Embryonic facial prominence (tissue), 1 donor: ENCODE results near the gene DNER.
A peak's percentile ranks its signal among the peaks of the same experiment; 100 is the strongest.
"Not testable (repeated sequence)": the region's sequence is repeated elsewhere in the genome, so short reads cannot be mapped to it uniquely, and the experiment has no call there.

Experiments
- DNase-seq: peaks from one replicate; pipeline ENCODE4 v3.0.0-alpha.2; 2016; ENCODE audit errors: extremely low spot score

Gene DNER

DNA sequence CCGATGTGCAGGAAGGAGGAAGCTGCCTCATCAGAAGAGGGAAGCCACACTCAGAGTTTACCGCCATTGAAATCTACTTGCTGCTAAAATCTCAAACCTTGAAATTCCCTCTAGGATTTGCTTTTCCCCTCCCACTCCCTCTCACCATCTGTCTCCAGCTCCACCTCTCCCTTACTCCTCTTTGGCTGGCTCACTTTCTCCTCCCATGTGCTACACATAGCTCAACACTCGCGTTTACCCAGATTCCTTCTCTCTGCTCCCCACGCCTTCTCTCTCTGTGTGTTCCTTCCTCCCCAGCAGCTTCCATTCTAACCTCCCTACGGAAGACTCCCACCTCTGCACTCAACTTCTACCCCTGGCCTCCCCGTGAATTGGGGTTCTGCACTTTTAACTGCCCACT is 143.1 kb downstream of the DNER start:
- no peak for DNase-seq

- DNase-seq, result no peak
These were observed 148.0 kb downstream of the DNER start for GRCh38 chr2:229566370-229566769.

GRCh38 chr2:229564300-229564907 is 150.0 kb downstream of the DNER start:
- no peak for DNase-seq

DNA sequence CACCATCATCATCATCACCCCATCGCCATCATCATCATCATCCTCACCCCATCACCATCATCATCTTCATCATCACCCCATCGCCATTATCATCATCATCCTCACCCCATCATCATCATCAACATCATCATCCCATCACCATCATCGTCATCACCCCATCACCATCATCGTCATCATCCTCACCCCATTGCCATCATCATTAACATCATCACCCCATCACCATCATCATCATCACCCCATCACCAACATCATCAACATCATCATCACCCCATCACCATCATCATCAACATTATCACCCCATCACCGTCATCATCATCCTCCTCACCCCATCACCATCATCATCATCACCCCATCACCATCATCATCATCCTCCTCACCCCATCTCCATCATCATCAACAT is 151.0 kb downstream of the DNER start:
- no peak for DNase-seq

DNA sequence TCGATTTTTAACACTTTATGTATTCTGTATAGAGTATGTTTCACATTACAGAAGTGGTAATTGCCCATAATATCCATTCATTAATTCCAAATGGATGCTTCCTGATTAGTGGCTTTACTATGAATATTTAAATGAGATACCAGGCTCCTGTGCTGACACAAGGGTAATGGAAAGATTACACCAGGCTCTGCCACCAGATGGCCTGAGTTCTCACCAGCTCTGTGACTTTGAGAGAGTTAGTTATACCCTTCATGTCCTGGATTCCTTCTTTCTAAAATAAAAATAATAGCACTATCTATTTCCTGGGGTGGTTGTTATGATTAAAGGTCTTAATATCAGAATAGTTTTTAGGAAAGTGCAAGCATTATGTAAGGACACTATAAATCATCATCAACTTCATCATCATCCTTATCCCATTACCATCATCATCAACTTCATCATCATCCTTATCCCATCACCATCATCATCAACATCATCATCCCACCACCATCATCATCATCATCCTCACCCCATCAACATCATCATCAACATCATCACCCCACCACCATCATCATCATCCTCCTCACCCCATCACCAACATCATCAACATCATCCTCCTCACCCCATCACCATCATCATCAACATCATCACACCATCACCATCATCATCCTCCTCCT is 151.8 kb downstream of the DNER start:
- no peak for DNase-seq

DNA sequence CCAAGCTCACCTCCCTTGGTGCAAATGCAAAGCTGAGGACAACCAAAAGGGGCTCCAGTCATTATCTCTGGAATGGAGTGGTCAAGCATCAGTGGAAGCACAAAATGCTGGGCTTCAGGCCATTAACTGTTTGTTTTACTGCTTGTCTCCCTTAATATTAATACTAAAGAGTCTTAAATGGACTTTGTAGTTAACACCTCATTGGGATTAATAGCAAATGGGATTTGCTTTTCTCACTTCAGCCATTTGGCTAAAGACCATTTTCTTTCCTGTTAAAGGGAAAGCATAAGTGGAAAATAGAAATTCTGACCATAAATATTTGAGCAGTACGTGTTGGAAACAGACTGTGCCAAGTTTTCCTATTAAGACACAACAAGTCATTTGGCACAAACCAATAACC is 154.4 kb downstream of the DNER start:
- no peak for DNase-seq

GRCh38 chr2:229553091-229553490 is 161.3 kb downstream of the DNER start:
- DNase-seq, result no peak

DNA sequence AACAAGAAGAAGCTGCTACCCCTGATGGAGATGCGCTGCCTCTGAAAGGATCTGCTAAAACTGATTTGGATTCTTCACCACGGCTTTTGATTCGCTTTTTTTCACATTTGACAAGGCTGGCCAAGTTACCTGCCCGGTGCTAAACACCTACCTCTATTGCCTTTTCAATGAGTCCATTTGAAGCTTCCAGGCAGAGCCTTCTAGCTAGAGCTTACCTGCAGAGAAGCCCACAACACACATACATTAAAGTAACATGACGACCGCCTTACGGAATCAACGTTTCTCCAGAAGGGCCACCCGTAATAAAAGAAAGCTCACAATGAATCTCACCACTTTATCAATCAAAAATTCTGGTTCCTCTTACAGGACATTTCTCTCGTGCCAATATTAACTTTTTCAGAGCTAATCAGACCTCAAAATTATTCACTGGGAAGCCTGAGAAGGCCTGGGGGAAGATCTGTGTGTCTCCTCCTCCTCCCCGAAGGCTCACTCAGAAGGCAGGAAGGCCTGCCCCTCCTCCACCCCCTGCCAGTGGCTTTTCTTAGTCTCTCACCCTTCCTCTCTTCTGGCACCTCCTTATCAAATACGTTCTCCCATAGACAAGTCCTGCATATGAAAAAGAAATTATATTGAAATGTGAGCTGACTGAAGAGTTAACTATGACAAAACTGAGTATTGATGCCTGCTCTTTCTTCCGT is 171.0 kb downstream of the DNER start:
- no peak for DNase-seq

DNA sequence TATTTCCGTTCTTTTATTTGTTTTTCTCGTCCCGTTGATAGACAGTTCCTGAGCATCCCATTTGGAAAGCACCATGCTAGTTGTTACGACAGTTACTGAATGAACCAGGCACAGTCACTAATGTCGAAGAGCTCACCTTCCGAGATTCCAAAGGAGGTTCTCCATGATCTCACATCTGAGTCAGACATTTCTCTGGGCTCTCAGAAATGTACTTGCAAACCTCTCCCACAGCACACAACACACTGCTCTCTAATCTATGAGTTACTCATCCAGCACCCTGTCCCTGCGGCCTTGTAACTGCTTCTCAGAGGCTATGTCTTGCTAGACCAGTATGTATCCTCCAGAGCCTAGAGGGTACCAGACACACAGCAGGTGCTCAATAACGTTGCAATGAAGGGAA is 174.7 kb downstream of the DNER start:
- no peak for DNase-seq

- DNase-seq, result no peak
These were observed 182.8 kb downstream of the DNER start for GRCh38 chr2:229531594-229531993.

DNA sequence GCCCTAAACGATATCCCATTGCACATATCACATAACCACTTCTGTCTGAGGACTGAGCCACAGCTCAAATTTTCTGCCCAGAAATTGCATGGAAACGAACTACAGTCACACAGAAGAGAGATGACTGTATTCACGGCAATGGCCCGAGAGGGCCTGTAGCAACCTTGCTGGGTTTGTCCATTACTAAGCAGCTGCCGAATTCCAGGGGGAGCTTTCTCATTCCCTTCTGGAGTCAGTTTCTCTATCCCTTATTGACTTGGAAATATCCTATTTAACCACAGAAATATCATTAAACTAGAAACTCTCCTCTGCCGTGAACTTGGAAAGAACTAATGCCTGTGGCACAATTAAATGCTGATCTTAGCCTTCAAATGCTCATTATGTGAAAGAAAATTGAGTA is 183.9 kb downstream of the DNER start:
- no peak for DNase-seq

DNA sequence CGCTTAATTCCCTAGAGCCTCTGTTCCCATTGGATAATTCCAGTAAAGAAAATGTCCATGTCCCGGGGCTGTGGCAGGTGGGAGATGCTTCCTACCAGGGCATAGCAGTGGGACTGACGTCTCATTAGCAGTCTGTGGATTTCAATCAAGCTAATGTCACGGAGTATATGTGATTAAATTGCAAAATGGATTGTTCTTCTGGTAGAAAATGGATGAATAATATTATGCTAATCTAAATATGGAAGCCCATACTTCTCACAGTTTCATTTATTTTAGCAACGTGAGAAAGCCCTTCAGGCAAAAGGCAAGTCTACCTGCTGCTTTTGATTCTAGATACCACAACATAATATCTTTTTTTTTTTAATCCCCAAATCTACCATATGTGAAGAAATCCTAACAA is 185.5 kb downstream of the DNER start:
- no peak for DNase-seq

DNA sequence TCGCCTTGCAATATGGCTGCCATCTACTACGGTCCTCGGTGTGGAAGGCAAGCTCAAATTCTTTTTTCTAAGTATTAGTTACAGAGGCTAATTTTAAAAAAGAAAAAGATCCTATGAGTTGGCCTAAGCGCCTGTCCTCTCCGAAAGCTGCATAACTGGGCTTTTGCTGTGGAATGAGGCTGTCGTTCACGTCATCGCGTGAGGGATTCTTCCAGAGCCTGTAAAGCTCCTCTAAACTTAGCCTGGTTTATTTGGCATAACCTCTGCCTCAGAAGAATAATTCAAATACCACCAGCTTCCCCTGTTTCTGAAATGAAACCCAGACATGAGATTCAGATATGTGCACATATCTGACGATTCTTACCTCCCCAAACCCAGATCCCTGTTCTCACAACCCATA is 187.4 kb downstream of the DNER start:
- no peak for DNase-seq

- DNase-seq, result no peak
These were observed 189.6 kb downstream of the DNER start for GRCh38 chr2:229524799-229525198.

GRCh38 chr2:229523663-229524062 is 190.7 kb downstream of the DNER start:
- no peak for DNase-seq

DNA sequence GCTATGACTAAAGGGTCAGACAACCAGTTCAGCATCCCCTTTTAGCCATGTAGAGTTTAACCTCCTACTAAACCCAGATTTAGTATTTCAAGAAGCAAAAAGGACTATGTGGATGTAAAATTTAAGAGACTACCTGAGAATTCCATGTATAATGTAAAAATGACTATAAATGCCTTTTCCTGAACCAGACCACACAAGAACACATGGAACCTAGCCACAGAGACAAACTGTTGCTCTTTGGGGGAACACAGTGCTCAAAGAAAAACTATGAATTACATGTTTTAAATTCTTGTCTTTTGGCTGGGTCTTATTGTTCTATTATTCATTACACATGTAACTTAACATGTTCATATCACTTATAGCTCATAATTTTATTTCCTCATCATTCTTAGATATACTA is 192.8 kb downstream of the DNER start:
- DNase-seq, result no peak

DNA sequence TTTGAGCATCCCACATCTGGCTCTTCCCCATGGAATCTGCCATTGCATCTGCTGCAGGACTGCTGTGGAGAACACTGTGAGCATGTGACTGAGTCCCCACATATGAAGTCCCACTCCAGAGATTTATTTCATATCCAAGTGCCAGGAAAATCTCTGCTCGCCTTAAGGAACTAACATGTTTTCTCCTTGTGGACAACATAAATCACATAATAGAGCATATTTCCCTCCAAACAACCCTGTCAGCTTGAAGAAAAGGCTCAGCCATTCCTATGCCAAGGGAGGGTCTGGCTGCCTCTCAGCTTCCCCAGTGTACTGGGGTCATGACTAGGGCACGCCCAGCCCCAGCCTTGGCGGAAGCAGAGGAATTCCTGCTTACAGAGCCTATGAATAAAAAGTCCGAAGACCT is 193.7 kb downstream of the DNER start:
- DNase-seq, result peak; percentile 52

- DNase-seq, result no peak
These were observed 194.5 kb downstream of the DNER start for GRCh38 chr2:229519655-229520430.

DNA sequence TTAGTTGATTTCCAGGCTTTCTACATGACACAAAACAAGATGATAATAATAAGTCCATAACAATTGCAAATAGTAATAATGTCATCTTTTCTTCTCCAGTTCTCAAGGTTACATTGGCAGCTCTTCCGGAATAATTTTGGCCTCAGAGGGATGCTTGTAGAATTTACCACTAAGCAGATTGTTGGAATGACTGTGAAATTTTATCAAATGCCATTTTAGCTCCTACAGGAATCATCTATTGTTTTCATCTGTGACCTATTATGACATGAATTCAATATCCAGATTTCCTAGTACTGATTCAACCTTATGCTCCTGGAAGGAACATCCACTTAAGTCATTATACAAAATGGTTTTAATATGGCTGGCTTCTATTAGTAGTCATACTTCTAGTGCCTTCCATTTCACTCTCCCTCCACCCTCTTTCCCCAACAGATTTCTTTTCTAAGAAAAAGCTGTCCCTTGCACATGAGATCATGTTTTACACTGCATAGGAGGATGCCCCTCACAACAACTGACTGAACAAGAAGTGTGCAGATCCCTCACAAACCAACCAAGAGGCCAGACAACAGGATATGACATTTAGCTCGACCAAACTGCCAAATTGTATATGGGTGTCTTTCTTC is 200.0 kb downstream of the DNER start:
- no peak for DNase-seq

DNA sequence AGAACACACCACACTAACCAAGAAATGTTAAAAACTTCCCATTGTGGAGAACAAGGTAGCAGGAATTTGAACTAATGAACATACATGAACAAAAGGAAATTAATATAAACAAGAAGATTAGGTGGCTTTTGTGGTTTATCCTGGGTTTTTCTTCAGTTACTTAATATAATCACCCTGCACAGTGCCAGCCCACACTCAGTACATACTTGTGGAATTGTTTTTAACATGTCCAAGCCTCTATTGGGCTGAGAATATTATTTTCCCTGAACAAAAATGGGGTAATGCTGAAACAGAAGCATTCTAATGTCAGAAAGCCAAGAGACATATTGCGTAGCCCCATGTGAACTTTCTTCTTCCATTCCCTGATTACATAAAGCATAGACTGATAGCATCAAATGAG is 202.8 kb downstream of the DNER start:
- no peak for DNase-seq

GRCh38 chr2:229506699-229507098 is 207.7 kb downstream of the DNER start:
- DNase-seq, result not testable (repeated sequence)
